HG02623 (cell line): ENCODE results near the gene NOLC1.

ENCODE experiments used
- ATAC-seq: cut with Tn5 transposase; IDR thresholded peaks from one replicate; pipeline ENCODE4 v1.9.1; 2021; ENCODE audit warnings: moderate library complexity; ENCODE audit not compliant: unreplicated experiment

The NOLC1 gene

DNA sequence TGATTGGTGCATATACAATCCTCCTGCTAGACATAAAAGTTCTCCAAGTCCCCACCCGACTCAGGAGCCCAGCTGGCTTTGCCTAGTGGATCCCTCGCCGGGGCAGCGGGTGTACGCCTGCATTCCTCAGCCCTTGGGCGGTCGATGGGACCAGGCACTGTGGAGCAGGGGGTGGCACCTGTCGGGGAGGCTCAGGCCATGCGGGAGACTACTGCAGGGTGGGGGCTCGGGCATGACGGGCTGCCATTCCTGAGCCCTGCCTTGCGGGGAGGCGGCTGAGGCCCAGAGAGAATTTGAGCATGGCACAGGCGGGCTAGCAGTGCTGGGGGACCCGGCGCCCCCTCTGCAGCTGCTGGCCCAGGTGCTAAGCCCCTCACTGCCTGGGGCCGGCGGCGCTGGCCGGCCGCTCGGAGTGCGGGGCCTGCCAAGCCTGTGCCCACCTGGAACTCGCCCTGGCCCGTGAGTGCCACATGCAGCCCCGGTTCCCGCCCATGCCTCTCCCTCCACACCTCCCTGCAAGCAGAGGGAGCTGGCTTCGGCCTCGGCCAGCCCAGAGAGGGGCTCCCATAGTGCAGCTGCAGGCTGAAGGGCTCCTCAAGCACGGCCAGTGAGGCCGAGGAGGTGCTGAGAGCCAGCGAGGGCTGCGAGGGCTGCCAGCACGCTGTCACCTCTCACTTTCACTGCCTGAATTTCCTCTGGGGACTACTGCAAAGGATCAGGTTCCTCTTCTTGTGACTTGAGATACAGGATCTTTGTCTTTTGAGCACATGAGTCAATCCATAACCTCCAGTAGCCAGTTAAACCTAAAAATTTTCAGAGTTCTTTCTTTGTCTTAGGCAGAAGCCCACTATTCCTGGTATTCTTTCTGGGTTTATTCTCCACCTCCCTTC lies 48.8 kb downstream of the NOLC1 start:
- no peak for ATAC-seq

DNA sequence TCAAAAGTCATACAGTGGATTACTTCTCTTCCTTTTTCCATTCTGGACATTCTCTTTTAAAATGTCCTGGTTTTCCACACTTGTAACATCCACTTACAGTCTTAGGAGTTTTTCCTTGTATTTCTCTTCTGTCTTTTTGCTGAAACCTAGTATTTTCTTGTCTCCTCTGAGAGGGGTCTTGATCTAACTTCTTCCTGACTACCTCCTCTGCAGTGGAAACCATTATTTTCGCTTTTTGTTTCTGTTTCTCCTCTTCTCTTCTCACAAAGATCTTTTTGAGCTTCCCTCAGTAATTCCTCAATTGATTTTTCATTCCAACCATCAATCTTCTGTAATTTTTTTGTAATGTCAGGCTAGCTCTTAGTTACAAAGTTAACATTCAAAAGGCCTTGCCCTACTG lies 50.2 kb downstream of the NOLC1 start:
- no peak for ATAC-seq

DNA sequence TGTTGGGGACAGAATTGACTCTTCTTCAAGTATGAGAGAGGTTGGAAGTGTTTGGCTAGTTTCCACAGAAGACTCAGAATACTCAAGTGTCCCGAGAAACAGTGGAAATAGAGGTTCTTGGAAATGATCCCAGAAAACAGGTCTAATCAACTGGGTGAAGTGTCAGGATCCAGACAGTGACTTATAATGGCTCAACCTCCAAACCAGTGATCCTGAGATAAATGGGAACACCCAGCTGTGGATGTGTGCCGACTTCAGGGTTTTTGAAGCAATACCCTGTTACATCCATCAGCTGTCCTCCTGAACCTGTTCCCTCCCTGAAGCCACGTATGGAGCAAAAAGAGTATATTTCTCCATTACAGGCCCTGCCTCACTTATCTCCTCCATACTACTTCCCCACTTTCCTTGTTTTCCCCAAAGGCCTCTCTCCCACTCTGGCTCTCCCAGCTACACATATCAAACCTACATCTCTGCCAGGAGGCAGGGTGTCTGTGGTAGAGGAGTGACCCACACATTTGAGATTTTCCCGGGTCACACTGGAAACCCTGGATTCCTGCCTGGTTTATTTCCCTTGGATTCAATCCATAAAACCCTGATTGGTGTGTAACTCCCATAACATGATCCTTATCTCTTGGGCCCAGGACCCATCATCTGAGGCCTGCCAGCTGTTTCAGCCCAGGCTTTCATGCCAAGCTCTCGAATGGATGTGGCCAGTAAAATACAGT lies 56.3 kb downstream of the NOLC1 start:
- no peak for ATAC-seq

DNA sequence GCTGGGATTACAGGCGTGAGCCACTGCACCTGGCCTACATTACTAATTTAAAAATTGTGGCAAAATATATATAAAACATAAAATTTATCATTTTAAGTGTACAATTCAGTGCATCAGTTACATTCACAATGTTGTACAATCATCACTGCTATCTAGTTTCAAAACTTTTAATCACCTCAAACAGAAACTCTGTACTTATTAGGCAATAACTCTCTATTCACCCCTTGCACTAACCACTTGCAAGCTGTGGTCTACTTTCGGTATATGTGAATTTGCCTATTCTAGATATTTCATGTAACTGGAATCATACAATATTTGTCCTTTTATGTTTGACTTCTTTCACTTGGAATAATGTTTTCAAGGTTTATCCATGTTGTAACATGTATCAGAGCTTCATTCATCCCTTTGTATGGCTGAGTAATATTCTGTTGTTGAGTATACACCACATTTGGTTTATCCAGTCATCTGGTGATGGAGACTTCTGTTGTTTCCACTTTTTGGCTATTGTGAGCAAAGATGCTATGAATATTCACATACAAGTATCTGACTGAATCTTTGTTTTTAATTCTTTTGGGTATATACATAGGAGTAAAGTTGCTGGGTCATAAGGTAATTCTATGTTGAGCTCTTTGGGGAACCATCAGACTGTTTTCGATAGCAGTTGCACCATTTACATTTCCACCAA lies 59.6 kb downstream of the NOLC1 start:
- no peak for ATAC-seq
